Activated CD8-positive, alpha-beta memory T cell treated with anti-CD3 and anti-CD28 coated beads for 48 hours (primary cell): ENCODE measurements around the gene CIT.

Source experiments
- DNase-seq, 3 experiments: peaks; one replicate each; pipeline ENCODE4 v3.0.0-alpha.2; 2020; ENCODE audit warnings: low read depth in 2 of 3, low spot score in 2 of 3

The CIT gene

GRCh38 chr12:119804011-119804641 lies 73.0 kb downstream of the CIT start:
- no peak for DNase-seq

- DNase-seq = no peak
Measured at GRCh38 chr12:119803381-119803791, 73.7 kb downstream of the CIT start.

DNA sequence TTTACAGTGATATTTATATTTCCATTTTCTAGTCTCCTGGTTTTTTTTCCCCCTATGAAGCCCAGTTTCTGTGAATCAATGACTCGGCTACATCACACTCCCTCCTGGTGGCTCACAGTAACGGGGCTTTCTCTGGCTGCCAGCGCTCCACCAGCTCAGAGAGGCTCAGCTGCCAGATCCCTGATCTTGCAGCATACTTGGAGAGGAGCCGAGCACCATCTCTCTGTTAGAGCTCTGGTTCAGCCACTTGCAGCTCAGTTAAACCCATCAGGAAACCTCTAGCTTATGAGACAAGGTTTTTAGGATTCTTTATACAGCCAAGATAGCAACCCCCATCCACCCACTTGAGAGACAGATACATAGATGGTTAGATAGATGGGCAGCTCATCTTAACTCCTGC lies 74.6 kb downstream of the CIT start:
- DNase-seq = no peak

- DNase-seq = no peak
Measured at GRCh38 chr12:119797090-119797489, 80.0 kb downstream of the CIT start.

GRCh38 chr12:119796292-119796691 lies 80.8 kb downstream of the CIT start:
- no peak for DNase-seq

- DNase-seq = no peak
Measured at GRCh38 chr12:119791453-119791852, 85.7 kb downstream of the CIT start.

DNA sequence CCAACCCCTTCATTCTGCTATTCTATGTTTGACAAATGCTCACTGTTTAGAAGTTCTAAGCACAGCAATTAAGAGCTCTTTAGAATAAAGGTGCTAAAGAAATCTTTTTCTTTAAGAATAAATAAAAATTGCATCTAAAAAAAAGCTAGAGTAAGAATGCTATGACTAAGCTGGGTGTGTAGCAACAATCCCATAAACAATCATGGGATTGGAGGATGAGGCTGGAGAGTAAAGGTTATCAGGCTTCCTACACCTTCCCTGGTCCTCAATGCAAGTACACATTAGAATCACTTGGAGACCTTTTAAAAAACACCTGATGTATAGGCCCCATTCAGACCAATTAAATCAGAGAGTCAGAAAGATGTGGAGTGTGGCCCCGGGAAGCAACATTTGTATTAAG lies 88.3 kb downstream of the CIT start:
- DNase-seq = no peak

GRCh38 chr12:119786539-119786938 lies 90.6 kb downstream of the CIT start:
- no peak for DNase-seq

DNA sequence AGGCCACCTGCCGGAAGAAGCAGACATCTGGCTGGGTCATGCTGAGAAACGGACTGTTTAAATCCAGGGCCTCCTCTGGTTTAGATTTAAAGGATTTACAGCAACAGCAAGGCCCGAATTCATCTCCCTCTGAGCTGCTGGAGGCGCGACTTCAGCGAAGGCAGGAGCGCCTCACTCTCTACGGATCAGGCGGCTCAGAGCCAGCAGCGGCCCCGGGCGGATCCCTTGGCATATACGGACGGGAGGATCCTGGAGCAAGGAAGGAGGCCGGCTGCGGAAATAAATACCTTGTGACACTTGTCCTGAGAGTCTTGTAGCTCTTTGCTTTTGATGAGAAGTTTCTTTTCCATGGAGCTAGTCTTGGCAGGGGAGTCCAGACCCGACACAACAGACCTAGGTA lies 92.4 kb downstream of the CIT start:
- no peak for DNase-seq

DNA sequence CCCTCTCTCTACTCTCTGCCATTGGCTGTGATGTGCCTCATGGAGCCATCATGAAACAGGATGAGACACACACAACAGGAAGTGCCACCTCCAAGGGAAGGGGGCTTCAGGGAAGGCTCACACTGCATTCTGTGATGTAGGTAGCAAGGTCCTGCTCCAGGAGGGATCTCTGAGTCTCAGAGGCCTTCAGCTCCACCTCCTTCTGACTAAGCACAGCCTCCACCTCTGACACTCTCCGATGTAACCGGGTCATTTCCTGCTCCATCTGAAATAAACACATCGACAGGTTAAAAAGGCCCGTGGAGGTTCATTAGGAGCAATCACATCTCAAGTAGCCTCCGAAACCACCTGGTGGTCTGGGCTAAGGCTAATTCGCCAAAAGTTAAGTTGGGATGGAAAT lies 93.3 kb downstream of the CIT start:
- no peak for DNase-seq

GRCh38 chr12:119781804-119782203 lies 95.3 kb downstream of the CIT start:
- DNase-seq = no peak

- DNase-seq = no peak
Measured at GRCh38 chr12:119780786-119781434, 96.2 kb downstream of the CIT start.

DNA sequence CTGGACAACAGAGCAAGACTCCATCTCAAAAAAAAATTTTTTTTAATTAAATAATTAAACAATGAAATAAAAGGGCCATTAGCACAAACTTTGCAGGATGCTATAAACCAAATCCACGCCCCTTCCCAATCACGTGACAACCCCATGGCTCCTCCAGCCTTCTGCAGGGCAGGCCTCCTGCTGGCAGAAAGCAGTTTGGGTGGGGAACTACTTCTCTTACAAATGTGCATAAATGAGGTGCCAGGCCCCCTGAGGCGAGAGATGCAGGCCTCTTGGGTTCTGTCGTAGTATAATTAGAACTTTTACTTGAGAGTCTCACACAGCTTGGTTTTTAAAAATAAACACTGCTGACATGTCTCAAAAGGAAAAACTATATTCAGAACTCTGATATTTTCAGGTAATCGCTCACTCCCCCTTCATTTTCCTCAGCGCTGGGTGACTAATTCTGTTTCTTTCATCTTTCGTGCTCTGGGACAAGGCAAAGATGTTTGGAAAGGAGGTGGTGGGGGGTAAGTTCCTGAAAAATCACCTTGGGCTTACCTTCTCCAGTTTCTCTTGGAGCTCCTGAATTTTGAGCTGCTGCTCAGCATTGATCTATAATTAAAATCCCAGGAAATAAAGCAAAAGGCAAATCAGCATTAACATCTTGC lies 101.7 kb downstream of the CIT start:
- DNase-seq = no peak

DNA sequence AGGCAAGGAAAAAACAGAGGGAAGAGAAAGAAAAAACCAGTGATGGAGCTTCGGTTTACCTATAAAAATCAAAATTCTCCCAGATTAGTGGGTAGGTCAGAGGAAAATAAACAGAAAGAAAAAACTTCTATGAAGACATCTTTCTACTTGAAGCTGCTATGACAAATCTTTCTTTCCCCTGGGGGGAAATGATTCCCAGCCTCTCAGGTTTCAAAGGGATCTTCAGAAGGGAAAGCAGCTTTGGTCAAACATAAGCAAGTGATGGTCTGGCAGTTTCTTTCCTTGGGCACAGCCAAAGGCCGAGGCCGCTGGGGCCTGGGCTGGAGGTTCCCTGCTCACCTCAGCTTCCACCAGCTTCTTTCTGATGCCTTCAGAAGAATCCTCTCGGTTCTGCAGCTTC lies 104.7 kb downstream of the CIT start:
- DNase-seq = no peak

DNA sequence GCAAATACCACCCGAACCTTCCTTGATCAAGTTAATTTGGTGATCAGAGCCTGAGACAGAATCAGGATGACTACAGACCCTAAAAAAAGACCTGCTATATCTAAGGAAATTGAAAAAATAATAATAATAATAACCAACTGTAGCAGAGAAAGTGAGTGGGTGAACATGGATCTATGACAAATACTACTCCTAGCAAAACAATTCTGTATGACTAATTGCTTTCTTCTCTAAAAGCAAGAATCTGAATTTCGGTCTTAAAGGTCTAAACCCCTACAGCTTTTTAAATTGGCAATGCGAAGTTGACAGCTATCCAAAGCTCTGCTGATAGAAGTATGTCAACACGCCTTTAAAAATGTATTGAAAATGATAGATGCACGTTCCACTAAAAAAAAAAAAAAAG lies 107.0 kb downstream of the CIT start:
- no peak for DNase-seq

GRCh38 chr12:119762619-119763018 lies 114.5 kb downstream of the CIT start:
- no peak for DNase-seq

DNA sequence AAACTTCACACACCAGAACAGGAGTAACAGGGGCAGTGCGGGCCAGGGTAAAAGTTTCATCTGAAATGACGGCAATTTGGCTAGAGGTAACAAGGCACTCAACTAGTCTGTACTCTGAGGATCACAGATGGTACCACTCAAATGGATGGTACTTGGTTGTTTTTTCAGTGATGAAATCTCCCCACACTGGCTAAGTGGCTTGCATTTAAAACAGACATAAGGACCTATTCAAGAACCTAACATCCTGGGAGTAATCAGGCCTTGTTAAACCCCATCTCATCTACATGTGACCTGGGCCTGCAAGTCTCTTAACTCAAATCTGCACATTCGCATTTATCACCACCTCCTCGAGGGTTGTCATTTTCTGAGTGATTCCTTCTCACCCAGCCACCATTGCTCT lies 118.4 kb downstream of the CIT start:
- no peak for DNase-seq

- DNase-seq = no peak
Measured at GRCh38 chr12:119758234-119758633, 118.9 kb downstream of the CIT start.

DNA sequence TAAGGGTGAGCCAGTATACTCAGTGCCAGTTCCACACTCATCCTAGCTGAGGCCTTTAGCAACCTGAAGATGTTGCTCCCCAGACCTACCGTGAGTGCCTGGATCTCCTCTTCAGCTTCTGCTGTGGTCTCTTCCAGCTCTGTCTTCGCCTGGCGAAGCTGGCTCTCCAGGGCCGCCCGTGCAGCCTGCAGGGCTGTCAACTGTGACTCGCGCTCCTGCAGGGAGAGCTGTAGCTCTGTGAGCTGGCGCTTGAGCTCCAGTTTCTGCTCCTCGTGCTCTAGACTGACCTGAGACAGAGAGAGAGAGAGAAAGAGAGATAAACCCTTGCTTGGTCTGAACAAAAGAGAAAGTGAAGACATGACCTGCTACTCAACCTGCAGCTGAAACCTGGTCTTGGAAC lies 125.2 kb downstream of the CIT start:
- DNase-seq = no peak

GRCh38 chr12:119749666-119750065 lies 127.5 kb downstream of the CIT start:
- no peak for DNase-seq

DNA sequence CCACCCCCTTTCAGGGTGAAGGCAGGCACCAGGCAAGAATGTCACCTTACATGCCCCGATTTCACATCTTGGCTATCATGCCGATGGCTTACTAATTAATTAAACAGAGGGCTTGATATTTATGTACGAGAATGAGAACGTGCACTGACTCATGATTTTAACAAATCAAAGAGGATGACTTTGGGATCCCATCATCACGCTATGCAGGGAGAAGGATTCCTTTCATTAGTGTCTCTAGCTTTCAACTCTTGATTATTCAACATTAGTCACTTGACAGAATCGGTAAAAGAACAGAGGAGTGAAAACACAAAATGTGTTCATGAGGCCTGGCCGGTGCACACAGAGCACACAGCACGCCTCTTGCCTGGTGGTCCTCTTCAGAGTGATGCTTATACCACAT lies 128.6 kb downstream of the CIT start:
- no peak for DNase-seq

DNA sequence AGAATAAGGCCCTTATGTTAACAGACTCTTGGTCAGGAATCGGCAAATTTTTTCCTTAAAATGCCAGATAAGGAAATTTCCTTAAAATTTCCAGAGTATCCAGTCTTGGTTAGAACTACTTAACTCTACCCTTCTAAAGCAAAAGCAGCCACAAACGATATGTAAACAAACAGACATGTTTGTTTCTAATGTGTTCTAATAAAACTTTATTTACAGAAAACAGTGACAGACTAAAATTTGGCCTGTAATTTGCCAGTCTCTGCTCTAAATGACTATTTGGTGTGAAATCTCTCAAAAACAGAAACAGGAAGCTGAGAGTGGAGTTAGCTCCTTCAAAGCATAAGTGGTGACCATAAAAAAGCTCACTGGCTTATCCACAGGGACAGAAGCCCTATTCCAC lies 131.0 kb downstream of the CIT start:
- DNase-seq = no peak
